Stimulated activated CD4-positive, alpha-beta T cell treated with anti-CD3 and anti-CD28 coated beads, Interleukin-2, amount 100 ng/mL, for 48 hours (primary cell): ENCODE measurements around the gene ASAP2.
A peak's percentile ranks its signal among the peaks of the same experiment; 100 is the strongest.

Experiments used
- DNase-seq, 2 donors: peaks; one replicate each; pipeline ENCODE4 v3.0.0-alpha.2; 2020

The ASAP2 gene

DNA sequence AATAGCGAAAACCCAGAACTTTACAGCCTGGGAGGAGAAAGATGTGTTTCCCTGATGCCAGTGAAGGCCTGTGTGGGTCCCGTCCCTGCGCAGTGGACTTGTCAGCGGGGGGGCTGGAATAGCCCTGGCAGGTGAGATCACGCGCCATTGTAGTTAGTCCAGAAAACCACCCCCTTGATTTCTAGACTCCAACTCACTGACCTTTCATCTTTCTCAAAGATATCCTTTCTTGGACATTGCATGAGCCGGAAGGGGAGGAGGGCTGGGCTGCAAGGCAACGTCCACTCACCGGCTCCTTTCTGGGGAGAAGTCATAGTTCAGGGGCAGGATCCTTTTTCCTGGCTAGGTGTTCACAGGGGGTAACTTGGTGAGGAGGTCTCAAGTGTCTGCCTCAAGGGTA, 22.3 kb upstream of the ASAP2 start:
- DNase-seq, result no peak

- no peak for DNase-seq
Measured at GRCh38 chr2:9187620-9188214, 18.9 kb upstream of the ASAP2 start.

DNA sequence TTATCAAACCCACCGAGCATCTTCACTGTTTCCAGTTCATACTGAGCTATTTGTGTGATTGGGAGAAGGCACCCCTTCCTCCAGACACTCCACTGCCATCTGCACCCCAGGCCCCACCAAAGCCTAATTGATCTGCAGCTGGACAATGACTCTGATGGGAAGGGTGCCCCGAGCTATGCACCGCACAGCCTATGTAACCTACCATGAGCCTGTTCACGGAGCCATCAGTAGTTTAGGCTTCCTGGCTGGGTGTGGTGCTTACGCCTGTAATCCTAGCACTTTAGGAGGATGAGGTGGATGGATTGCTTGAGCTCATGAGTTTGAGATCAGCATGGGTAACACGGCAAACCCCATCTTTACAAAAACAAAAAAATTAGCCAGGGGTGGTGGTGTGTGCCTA, 17.8 kb upstream of the ASAP2 start:
- no peak for DNase-seq

- DNase-seq, result no peak
Measured at GRCh38 chr2:9189901-9190300, 16.7 kb upstream of the ASAP2 start.

DNA sequence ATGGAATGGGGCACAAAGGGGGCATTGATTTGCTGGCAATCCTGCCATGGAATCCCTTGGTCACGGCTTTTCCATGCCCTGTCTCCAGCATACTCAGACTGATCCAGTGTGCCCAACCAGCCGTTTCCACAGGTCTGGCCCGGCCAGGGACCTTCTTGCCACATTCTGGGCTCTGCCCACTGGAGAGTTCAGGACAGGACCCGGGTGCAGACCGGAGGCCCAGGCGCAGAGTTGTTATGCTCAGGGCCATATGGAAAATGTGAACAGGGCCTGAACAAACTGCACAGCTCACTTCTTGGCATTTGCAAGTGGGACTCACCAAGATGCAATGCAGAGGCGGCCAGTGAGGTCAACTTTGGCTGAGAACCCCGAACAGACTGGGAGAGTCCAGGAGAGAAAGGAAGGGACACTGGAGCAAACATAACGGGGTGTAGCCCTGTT, 15.6 kb upstream of the ASAP2 start:
- DNase-seq, result no peak

DNA sequence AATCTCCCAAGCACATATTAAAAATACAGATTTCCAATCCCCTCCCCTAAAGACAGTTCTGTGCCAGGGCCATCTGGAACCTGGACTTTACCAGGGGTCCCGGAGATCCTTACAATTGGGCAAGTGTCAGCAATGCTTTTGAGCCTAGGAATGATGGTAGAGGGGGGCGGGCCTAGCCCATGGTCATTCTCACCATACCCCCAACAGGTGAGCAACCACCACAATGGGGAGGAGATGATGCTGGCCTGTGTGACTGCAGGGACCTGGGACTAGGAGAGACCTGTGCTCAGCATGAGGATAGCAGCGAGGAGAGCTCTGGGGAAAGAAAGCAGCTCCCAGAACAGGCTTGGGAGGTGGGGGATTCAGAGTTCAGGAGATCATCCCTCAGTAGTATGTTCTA, 13.9 kb upstream of the ASAP2 start:
- DNase-seq, result no peak

DNA sequence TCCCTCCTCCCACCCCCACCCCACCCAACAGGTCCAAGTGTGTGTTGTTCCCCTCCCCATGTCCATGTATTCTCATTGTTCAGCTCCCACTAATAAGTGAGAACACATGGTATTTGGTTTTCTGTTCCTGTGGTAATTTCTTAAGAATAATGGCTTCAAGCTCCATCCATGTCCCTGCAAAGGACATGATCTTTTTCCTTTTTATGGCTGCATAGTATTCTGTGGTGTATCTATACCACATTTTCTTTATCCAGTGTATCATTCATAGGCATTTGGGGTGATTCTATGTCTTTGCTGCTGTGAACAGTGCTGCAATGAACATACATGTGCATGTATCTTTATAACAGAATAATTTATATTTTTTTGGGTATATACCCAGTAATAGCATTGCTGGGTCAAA, 12.3 kb upstream of the ASAP2 start:
- DNase-seq, result no peak

DNA sequence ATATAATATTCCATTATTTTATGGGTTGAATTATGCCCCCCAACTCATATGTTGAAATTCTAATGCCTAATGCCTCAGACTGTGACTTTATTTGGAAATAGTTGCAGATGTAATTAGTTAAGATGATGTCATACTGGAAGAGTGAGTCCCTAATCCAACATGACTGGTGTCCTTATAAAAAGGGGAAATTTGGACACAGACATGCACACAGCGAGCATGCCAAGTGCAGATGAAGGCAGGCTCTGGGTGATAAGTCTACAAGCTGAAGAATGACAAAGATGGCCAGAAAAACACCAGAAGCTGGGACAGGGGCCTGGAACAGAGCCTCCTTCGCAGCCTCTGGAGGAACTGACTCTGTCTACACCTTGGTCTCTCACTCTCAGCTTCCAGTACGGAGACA, 10.0 kb upstream of the ASAP2 start:
- DNase-seq, result no peak

- DNase-seq, result no peak
Measured at GRCh38 chr2:9197916-9198315, 8.7 kb upstream of the ASAP2 start.

DNA sequence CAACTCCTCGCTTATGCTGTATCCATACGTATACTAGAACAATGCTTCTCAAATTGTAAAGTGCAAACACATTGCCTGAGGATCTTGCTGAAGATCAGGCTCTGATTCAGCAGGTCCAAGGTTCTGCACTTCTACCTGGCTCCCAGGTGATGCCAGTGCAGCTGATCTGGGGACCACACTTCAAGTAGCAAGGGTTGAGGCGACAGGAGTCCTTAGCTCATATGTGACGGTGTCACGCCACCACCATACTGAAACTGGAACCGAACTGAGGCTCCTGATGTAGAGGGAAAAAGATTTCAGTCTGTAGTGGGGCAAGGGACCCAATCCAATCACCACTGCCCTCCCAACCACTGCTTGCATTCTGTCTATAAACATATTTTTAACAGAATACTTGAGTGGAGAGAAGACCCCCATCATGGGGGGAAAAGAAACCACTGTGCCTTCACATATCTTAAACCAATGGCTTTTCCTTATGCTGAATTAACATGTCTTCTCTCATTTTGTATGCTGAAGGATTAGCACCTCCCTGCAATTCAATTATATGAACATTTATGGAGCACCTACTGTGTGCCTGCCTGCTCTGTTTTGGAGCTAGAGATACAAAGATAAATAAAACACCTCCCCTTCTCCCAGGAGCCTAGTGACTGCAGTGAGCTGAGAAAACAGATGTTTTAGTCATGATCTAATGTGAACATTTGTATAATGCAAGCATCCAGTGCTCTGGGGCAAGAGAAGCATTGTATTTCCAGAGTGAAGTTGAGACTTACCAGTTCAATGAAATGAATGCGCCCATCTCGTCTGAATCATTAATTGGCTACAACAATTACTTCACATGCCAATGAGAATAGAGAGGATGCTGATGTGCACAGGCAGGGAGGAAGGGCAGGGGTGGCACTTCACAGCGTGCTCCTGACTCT, 6.6 kb upstream of the ASAP2 start:
- no peak for DNase-seq

GRCh38 chr2:9200633-9201015, 6.0 kb upstream of the ASAP2 start:
- DNase-seq, result no peak

DNA sequence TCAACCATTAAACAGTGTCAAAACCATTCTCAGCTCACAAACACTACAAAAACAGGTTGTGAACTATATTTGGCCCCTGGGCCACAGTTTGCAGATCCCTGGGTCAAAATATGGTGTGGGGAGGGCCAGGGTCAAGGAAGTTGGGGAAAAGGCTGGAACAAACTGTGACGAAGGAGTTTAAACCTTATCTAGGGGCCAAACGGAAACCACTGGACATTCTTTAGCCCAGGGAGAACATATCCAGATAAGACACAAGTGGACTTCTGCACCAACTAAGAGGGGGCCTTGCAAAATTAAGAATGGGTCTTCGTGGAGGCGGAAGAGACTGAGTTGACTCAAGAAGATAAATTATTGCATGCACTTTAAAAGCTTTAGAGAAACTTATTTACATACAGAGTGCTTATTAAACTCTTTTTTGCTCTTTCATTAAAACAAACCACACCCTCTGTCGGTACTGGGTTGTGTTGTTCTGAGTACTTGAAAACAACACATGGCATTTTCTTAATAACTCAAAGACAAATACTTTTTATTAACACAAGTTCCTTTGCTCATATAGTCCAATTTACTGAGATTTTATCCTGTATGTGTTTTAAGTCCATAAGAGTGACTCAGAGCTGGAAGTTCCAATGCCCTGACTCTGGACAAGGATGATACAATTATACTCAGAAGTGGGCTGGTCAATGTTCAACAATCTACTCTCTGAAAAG, 5.3 kb upstream of the ASAP2 start:
- DNase-seq, result no peak

DNA sequence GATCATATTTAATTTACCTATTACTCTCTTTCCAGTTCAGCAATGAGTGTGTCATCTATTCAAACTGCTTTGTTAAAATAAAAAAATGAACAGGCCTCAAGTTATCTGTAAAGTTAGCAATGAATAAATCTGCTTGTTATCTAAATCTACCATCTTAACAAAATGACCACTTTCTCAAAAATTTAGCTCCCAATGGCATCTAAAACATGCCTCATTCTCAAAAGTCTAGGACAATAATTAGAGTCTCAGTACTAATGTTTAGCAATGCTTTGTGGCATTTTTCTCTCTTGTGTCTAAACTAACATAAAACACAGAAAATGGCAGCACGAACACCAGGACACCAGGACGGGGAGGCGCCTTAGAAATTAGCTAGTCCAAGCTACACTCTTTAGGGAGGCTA, 3.6 kb upstream of the ASAP2 start:
- no peak for DNase-seq

DNA sequence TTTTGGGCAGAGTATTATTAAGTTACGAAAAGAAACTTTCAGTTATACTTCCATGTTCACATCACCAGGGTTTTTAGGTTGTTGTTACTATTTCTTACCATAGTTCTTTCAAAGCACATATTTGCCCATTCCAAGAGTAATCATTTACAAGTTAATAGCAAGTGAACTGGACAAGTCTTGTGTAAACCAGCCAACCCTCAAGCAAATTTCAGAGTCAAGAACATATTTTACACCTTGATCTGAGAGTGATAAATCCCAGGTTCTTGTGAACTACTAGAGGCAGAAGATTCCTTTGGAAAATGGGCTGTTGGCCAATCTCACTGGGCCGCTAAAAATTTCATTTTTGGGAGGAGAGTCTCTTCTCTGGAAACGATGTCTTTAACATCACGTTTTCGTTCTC, 2.7 kb upstream of the ASAP2 start:
- DNase-seq, result no peak

- DNase-seq, result no peak
Measured at GRCh38 chr2:9204939-9205338, 1.7 kb upstream of the ASAP2 start.

- no peak for DNase-seq
Measured at GRCh38 chr2:9205486-9205885, 1.1 kb upstream of the ASAP2 start.

DNA sequence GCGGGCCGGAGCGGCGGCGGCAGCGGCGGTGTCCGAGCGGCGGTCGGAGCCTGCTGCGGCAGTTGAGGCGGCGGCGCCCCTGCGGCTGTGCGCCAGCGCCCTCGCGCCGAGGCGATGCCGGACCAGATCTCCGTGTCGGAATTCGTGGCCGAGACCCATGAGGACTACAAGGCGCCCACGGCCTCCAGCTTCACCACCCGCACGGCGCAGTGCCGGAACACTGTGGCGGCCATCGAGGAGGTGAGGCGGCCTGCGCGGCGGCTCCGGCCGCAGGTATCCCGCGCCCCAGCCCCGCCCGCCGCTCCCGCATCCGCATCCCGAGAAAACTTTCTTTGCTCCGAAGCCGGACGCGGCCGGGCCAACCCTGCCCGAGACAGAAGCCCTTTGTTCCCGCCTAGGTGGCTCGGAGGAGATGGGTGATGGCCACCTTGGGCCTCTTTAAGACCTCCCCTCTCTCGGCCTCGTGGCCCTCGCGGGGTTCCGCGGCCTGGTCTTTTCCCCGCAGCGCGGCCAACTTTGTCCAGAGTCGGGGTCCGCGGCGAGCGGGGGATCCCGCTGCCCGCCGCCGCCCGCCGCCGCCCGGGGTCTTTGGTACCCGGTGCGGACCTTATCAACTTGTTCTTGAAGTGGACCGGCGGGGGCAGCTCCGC, 504 bp downstream of the ASAP2 start:
- DNase-seq, result no peak

DNA sequence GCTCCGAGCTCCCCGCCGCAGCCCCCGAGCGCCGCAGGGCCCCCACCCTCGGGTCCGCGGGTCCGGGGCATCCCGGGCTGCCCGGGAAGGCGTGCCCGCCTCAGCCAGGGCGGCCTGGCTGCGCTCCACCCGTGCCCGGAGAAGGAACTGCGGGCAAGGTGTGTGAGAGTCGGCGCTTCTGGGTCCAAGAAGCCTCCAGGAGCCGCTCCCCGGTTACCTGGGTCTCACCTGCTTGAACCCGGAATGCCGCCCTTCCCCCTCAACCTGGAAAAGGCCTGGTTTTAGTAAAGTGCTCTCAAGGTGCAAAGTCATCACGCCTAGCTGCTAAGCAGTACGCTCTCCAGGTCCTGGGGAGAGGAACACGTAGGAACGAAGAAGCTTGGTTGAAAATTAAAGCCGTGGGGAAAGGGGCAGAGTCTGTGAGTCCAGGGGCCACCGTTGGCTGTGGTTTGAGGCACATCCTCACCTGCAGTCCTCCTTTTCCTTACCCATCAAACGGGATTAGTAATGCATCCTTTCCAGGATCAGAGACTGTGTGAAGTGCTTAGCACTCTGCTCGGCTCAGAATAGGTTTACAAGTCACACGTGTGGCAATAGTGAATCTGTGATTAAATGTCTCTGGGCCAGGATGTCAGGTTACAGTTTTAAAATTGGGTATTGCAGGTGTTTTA, 1.2 kb downstream of the ASAP2 start:
- peak in 1 of 2 donors; percentile 4 for DNase-seq

GRCh38 chr2:9208875-9209274, 2.3 kb downstream of the ASAP2 start:
- no peak for DNase-seq

GRCh38 chr2:9210030-9210429, 3.4 kb downstream of the ASAP2 start:
- no peak for DNase-seq

GRCh38 chr2:9211496-9211895, 4.9 kb downstream of the ASAP2 start:
- DNase-seq, result no peak

DNA sequence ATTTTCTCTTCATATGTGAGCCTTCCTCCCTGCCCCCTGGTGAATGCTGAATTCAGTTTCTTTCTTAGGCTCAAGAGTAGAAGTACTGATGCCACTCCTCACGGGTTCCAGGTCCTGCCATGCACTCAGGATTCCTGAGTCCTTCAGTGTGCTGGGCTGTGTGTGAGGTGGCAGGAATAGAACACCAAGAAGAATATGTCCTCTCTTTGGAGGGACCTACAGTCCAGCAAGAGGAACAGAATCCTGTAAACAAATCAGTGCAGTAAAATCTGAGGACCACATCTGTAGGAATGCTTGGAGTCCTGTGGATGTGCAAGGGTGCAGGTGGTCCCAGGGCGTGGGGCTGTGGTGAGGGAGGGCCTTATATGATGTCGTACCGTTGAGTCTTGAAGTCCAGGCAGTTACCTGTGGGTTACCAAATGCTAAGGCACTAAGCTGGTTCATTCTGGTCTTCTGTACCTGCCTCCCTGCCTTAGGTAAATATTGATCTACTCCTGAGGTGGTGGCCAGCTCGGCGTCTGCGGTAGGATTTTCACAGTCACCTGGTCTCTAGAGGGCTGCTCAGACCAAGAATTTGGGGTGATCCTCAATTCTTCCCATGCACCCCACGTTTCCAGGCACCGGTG, 5.5 kb downstream of the ASAP2 start:
- no peak for DNase-seq
